GM19328 (cell line): ENCODE results near the gene PPCDC.
A peak's percentile ranks its signal among the peaks of the same experiment; 100 is the strongest.
"Not testable (repeated sequence)": the region's sequence is repeated elsewhere in the genome, so short reads cannot be mapped to it uniquely, and the experiment has no call there.

ENCODE experiments used
- ATAC-seq: cut with Tn5 transposase; IDR thresholded peaks from one replicate; pipeline ENCODE4 v1.9.1; 2021; ENCODE audit warnings: mild to moderate bottlenecking, moderate library complexity; ENCODE audit not compliant: unreplicated experiment

PPCDC gene

GRCh38 chr15:75065851-75066509 is 42.6 kb downstream of the PPCDC start:
- no peak for ATAC-seq

GRCh38 chr15:75067123-75067830 is 43.9 kb downstream of the PPCDC start:
- no peak for ATAC-seq

GRCh38 chr15:75068748-75069147 is 45.4 kb downstream of the PPCDC start:
- no peak for ATAC-seq

- peak; percentile 78 for ATAC-seq
These were observed 46.0 kb downstream of the PPCDC start for GRCh38 chr15:75069301-75069925.

DNA sequence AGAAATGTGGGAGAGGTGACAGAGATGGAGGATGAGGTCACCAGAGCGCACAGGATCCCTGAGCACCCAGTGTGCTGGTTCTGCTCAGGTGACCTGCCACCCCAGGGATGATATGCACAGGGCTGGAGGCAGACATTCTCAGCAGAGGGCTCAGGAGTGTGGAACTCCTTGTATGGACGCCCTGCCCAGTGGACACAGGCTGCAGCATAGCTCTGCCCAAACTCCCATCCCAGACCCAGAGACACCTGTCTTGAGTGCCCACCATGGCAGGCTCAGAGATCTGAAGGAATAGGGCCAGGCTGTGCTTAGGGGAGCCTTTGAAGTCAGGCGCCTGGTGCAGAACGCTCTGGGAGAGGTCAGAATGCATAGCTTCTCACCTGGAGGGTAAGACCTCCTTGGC is 47.3 kb downstream of the PPCDC start:
- ATAC-seq: no peak

- ATAC-seq: no peak
These were observed 49.8 kb downstream of the PPCDC start for GRCh38 chr15:75073197-75073596.

DNA sequence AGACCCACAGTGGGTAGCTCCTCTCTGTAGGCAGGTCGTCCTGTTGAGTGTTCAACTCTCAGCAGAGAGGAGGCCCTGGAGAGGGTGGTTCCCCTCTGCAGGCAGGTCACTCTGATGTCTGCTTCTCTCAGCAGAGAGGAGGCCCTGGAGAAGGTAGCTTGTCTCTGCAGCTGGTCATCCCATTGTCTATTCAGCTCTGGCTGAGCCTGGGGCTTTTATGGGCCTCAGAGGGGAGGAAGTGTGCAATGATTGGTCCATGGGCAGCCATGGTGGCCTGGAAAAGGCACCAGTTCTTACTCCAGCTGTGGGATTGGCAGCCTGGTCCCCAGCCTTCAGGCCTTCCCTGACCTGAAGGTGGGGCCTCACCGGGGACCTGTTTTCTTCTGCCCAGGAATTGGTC is 52.9 kb downstream of the PPCDC start:
- no peak for ATAC-seq

GRCh38 chr15:75077551-75077961 is 54.2 kb downstream of the PPCDC start:
- not testable (repeated sequence) for ATAC-seq

DNA sequence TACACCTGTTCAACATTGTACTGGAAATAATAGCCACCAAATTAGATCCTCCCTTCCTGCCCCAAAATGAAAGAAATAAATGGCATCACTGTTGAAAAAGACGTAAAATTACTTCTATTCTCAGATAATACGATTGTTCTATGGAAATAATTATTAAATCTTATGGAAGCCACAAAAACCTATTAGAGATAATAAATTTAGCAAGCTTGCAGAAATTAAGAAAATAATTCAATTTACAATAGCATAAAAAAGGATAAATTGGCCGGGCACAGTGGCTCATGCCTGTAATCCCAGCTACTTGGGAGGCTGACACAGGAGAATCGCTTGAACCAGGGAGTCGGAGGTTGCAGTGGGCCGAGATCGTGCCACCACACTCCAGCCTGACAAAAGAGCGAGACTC is 57.8 kb downstream of the PPCDC start:
- ATAC-seq: no peak

GRCh38 chr15:75082689-75083088 is 59.3 kb downstream of the PPCDC start:
- ATAC-seq: no peak

GRCh38 chr15:75085708-75086107 is 62.3 kb downstream of the PPCDC start:
- not testable (repeated sequence) for ATAC-seq

DNA sequence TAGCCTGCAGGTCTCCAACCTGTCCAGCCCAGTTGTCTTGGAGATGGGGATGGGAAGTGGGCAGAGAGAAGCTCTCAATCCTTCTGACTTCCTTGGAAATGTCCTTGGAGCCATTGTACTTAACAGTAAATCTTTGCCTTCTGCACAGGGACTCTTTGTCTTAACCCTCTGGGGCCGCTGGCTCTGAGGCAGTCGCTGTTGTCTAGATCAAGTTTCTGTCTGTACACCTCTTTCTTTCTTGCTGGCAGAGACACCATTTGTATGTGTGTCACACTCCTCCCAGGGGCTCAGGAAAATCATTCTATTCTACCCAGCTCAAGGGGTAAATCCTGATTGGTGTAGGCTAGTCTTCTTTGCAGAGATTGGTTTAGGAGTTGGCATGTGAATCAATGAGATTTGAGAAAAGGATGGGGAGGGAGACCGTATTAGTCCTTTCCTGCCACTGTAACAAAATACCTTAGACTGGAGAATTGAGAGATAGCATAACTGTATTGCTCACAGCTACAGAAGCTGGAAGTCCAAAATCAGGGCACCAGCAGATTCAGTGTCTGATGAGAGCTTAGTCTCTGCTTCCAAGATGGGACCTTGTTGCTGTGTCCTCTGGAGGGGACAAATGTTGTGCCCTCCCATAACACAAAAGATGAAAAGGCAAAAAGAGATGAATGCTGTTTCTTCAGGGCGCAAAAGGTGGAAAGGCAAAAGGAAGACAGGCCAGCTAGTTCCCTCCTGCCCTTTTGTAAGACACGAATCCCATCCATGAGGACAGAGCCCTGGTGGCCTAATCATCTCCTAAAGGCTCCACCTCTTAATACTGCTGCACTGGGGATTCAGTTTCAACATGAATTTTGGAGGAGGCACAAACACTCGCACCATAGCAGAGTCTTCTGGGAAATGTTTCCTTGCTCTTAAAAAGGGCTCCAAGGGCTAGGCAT is 66.3 kb downstream of the PPCDC start:
- ATAC-seq: no peak

GRCh38 chr15:75090388-75090734 is 67.0 kb downstream of the PPCDC start:
- ATAC-seq: no peak

GRCh38 chr15:75091814-75092213 is 68.4 kb downstream of the PPCDC start:
- ATAC-seq: no peak

GRCh38 chr15:75094961-75095478 is 71.6 kb downstream of the PPCDC start:
- ATAC-seq: not testable (repeated sequence)

DNA sequence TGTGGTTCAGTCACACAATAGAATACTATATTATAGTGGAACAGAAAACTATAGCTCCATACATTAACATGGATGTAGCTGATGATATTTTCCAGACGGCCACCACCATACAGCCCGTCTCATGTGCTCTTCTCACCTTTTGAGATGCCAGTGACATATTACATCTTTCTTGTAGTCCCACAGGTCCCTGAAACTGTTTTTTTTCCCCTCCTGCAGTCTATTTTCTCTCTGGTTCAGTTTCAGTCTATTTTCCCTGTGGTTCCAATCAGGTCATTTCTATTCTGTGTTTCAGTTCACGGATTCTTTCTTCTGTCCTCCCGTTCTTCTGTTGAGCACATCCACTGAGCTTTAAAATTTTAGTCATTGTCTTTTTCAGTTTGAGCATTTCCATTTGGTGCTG is 72.2 kb downstream of the PPCDC start:
- ATAC-seq: no peak

- ATAC-seq: no peak
These were observed 74.5 kb downstream of the PPCDC start for GRCh38 chr15:75097939-75098338.

GRCh38 chr15:75098404-75098803 is 75.0 kb downstream of the PPCDC start:
- no peak for ATAC-seq
